Breast epithelium (tissue), 4 donors: ENCODE results near the gene CRIM1. TPM values are rescaled to one million over a fixed set of nuclear protein-coding genes. Genes with fewer than 3 reads are reported as not detected.

Experiments used
- DNase-seq, 2 donors: peaks; one replicate each; pipeline ENCODE4 v3.0.0-alpha.2; 2019; ENCODE audit warnings: low spot score in 2 of 2
- H3K27ac ChIP-seq, 2 donors: fragments of 200-600 bp; sonication (generic) in 1 of 2; one replicate each; pipeline ENCODE4 v1.5.1; 2016 to 2019; ENCODE audit warnings: mild to moderate bottlenecking in 1 of 2
- H3K27me3 ChIP-seq, 2 donors: fragments of 200-600 bp; sonication (generic) in 1 of 2; one replicate each; pipeline versions ENCODE4 v1.5.1 to v1.6.0; 2017 to 2019; ENCODE audit warnings: control low read depth in 1 of 2, mild to moderate bottlenecking in 1 of 2
- H3K36me3 ChIP-seq: fragments of 200-600 bp; one replicate; pipeline ENCODE4 v1.5.1; 2019
- H3K4me1 ChIP-seq, 2 donors: fragments of 200-600 bp; sonication (generic); one replicate each; pipeline ENCODE4 v1.5.1; 2016 to 2019; ENCODE audit warnings: control low read depth in 1 of 2
- H3K4me3 ChIP-seq, 3 donors: fragments of 200-600 bp; sonication (generic); 1 replicate in 2 of 3; 2 replicates in 1 of 3; pipeline ENCODE4 v1.5.1; 2016 to 2019; ENCODE audit warnings: mild to moderate bottlenecking in 3 of 3, moderate library complexity in 2 of 3
- H3K9me3 ChIP-seq, 2 donors: fragments of 200-600 bp; sonication (generic) in 1 of 2; one replicate each; pipeline ENCODE4 v1.5.1; 2016 to 2019; ENCODE audit warnings: control low read depth in 1 of 2
- CTCF ChIP-seq, 3 donors: fragments of 450-650 bp; IDR thresholded peaks; one replicate each; pipeline ENCODE4 v1.5.1; 2016 to 2017; ENCODE audit warnings: antibody characterized with exemption in 3 of 3, mild to moderate bottlenecking in 3 of 3, moderate library complexity in 3 of 3
- POLR2A ChIP-seq: fragments of 450-650 bp; IDR thresholded peaks from one replicate; pipeline ENCODE4 v1.6.1; 2016; ENCODE audit warnings: antibody characterized with exemption, mild to moderate bottlenecking, moderate library complexity
- POLR2AphosphoS5 ChIP-seq, 3 donors: sonication (generic); formaldehyde crosslinking; IDR thresholded peaks; one replicate each; pipeline ENCODE4 v1.6.1; 2017; ENCODE audit warnings: antibody characterized with exemption in 3 of 3
- intact Hi-C: fragments of 100-400 bp; cut with DNase I; formaldehyde crosslinking; loops from one replicate; pipeline ENCODE4 v1.15.1; 2023; ENCODE audit warnings: low total_unique reads
- total RNA-seq, 3 donors: library from RNA; depleted of rRNA; stranded (reverse); fragments of >200 nt; gene quantifications; one replicate each; pipeline ENCODE4 v1.1.0, GENCODE V29; 2016

The CRIM1 gene
- total RNA-seq, 3 donors from 2014 or later: 166 to 187 (median 178) TPM

DNA sequence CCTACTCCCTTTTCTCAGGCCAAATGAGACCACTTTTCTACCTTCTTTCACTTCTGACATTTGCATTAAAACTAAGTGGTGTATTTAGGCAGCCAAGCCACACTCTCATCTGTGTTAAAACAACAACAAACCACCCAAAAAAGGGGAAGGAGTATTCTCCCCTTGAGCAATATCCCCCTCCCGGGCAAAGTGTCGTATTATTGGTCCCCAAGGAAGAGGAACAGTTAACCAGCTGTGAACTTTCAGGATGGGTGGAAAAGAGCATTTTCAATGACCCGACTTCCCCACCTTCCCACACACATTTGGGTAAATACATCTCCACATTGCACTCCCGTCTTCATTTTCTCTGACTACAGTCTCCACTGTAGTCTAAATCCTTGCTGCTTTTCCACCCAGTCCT is 198.1 kb downstream of the CRIM1 start:
- no peak for TF ChIP-seq POLR2AphosphoS5 (IDR thresholded peaks at IDR 0.05)
- no peak for TF ChIP-seq POLR2A
- TF ChIP-seq CTCF (IDR thresholded peaks at IDR 0.05): no peak
- Histone ChIP-seq H3K27me3 (no peaks in the 10 kb centered on the region), H3K9me3 (no peaks in the 10 kb centered on the region), H3K27ac (no peak overlapping the region), H3K4me3 (no peak overlapping the region), H3K4me1 (no peaks in the 10 kb centered on the region), H3K36me3 (no peaks in the 10 kb centered on the region)
- DNase-seq: no peak
- intact Hi-C loops: no loop called here

GRCh38 chr2:36554531-36554930 is 199.0 kb downstream of the CRIM1 start:
- no peak for DNase-seq
- intact Hi-C loops: no loop called here
- no peak overlapping the region for H3K27ac ChIP-seq
- H3K36me3 ChIP-seq: no peaks in the 10 kb centered on the region
- no peaks in the 10 kb centered on the region for H3K27me3 ChIP-seq
- no peaks in the 10 kb centered on the region for H3K4me1 ChIP-seq
- TF ChIP-seq POLR2AphosphoS5 (IDR thresholded peaks at IDR 0.05) (no peak), CTCF (IDR thresholded peaks at IDR 0.05) (no peak), POLR2A (no peak)
- H3K9me3 ChIP-seq: no peaks in the 10 kb centered on the region
- H3K4me3 ChIP-seq: no peak overlapping the region

DNA sequence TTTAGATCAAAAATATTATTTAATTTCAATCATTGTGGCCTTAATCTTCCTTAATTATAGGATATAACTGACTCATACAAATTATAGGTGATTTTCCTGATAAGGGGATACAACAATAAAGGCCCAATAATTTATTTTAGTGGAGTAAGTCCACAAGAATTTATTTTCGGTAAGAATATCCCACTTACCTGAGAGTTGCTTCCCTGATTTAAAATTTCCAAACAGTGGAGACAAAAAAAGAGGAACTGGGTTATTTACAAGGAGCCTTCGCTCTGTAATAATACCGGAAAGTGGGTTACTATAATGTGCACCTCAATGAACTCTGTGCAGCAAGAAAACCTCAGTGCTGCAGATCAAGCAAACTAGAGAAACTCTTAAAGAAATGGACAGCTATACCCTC is 200.2 kb downstream of the CRIM1 start:
- intact Hi-C loops: no loop called here
- no peak overlapping the region for H3K27ac ChIP-seq
- no peak for DNase-seq

GRCh38 chr2:36556842-36557241 is 201.3 kb downstream of the CRIM1 start:
- TF ChIP-seq POLR2A (no peak), CTCF (IDR thresholded peaks at IDR 0.05) (no peak), POLR2AphosphoS5 (IDR thresholded peaks at IDR 0.05) (no peak)
- intact Hi-C loops: no loop called here
- H3K4me1 ChIP-seq: no peaks in the 10 kb centered on the region

More for the DNA sequence above, 200.2 kb downstream of the CRIM1 start:
- Histone ChIP-seq H3K9me3 (no peaks in the 10 kb centered on the region), H3K27me3 (no peaks in the 10 kb centered on the region), H3K36me3 (no peaks in the 10 kb centered on the region), H3K4me1 (no peaks in the 10 kb centered on the region), H3K4me3 (no peak overlapping the region)
- TF ChIP-seq CTCF (IDR thresholded peaks at IDR 0.05): no peak
- no peak for TF ChIP-seq POLR2A
- no peak for TF ChIP-seq POLR2AphosphoS5 (IDR thresholded peaks at IDR 0.05)

DNA sequence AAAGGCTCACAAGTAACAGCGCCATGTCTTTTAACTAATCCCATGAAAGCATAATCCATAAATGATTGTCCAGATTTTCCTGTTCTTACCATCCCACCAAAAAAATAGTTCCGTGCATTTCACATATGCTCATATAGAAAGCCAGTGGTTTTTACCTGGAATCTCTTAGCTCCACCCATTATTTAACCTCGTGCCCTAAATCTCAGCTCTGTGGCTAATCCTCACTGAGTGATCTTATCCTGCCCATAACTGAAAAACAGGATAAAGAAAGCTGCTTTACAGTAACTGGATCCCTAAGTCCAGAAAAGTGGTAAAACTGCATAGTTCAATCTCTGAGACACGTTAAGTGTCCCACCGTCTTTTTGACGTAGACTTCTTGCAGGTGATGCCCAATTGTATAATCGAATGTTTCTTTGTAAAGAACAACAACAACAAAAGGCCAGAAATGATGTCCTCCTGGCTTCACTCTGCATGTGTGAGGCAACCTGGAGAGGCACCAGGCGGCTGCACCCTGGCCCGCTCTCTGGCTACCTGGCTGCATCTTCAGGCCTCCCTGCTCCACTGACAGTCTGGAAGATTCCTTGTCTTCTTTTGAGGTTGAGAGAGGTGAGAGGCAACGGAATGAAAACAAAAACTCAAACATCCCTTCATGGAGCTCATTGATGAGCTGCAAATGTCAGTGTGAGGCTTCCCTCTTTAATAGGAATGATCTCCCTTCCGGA is 203.8 kb downstream of the CRIM1 start:
- intact Hi-C loops: no loop called here
- TF ChIP-seq CTCF (IDR thresholded peaks at IDR 0.05) (no peak), POLR2AphosphoS5 (IDR thresholded peaks at IDR 0.05) (no peak), POLR2A (no peak)
- Histone ChIP-seq H3K27me3 (no peaks in the 10 kb centered on the region), H3K9me3 (no peaks in the 10 kb centered on the region), H3K4me1 (no peaks in the 10 kb centered on the region), H3K27ac (no peak overlapping the region), H3K36me3 (no peaks in the 10 kb centered on the region), H3K4me3 (no peak overlapping the region)
- no peak for DNase-seq

More at GRCh38 chr2:36556842-36557241, 201.3 kb downstream of the CRIM1 start:
- Histone ChIP-seq H3K27me3 (no peaks in the 10 kb centered on the region), H3K9me3 (no peaks in the 10 kb centered on the region), H3K4me3 (no peak overlapping the region), H3K27ac (no peak overlapping the region), H3K36me3 (no peaks in the 10 kb centered on the region)
- no peak for DNase-seq
